GM23248 (cell line): ENCODE measurements around the gene ZBED4. TPM values are rescaled to one million over a fixed set of nuclear protein-coding genes. Genes with fewer than 3 reads are reported as not detected.

Experiments
- DNase-seq: peaks from one replicate; pipeline ENCODE4 v3.0.0-alpha.2; 2015
- H2AFZ ChIP-seq: fragments of 200-600 bp; sonication (generic); 2 replicates; pipeline ENCODE4 v1.6.1; 2016; ENCODE audit warnings: antibody characterized with exemption
- H3F3A ChIP-seq: fragments of 200-600 bp; sonication (generic); 2 replicates; pipeline ENCODE4 v1.6.1; 2016; ENCODE audit warnings: mild to moderate bottlenecking, antibody characterized with exemption, mixed run types; ENCODE audit not compliant: insufficient read depth
- H3K27ac ChIP-seq: fragments of 200-600 bp; sonication (generic); 2 replicates; pipeline ENCODE4 v1.5.1; 2016; ENCODE audit warnings: mild to moderate bottlenecking
- H3K27me3 ChIP-seq: fragments of 200-600 bp; sonication (generic); replicated peaks from 2 replicates; pipeline ENCODE4 v1.6.1; 2016; ENCODE audit warnings: mild to moderate bottlenecking; ENCODE audit not compliant: insufficient read depth
- H3K36me3 ChIP-seq: fragments of 200-600 bp; sonication (generic); 2 replicates; pipeline ENCODE4 v1.6.1; 2016; ENCODE audit warnings: low read depth, mild to moderate bottlenecking
- H3K4me1 ChIP-seq: fragments of 200-600 bp; sonication (generic); 2 replicates; pipeline ENCODE4 v1.6.1; 2016; ENCODE audit warnings: mild to moderate bottlenecking; ENCODE audit not compliant: insufficient read depth
- H3K4me2 ChIP-seq: fragments of 200-600 bp; sonication (generic); one replicate; pipeline ENCODE4 v1.6.1; 2016; ENCODE audit warnings: mild to moderate bottlenecking; ENCODE audit not compliant: unreplicated experiment
- H3K4me3 ChIP-seq: fragments of 200-600 bp; sonication (generic); 2 replicates; pipeline ENCODE4 v1.5.1; 2016; ENCODE audit warnings: mild to moderate bottlenecking
- H3K79me2 ChIP-seq: fragments of 200-600 bp; sonication (generic); 2 replicates; pipeline ENCODE4 v1.6.1; 2016; ENCODE audit warnings: mild to moderate bottlenecking; ENCODE audit not compliant: insufficient read depth
- H3K9ac ChIP-seq: fragments of 200-600 bp; sonication (generic); 2 replicates; pipeline ENCODE4 v1.6.1; 2016; ENCODE audit warnings: mild to moderate bottlenecking
- H3K9me2 ChIP-seq: fragments of 200-600 bp; sonication (generic); 2 replicates; pipeline ENCODE4 v1.6.1; 2016; ENCODE audit warnings: mixed run types, mild to moderate bottlenecking, moderate library complexity; ENCODE audit not compliant: insufficient read depth
- H3K9me3 ChIP-seq: fragments of 200-600 bp; sonication (generic); one replicate; pipeline ENCODE4 v1.6.1; 2017; ENCODE audit warnings: low read depth
- H4K20me1 ChIP-seq: fragments of 200-600 bp; sonication (generic); 2 replicates; pipeline ENCODE4 v1.6.0; 2016; ENCODE audit not compliant: insufficient read depth
- EZH2 ChIP-seq: fragments of 200-600 bp; sonication (generic); IDR thresholded peaks from 2 replicates; pipeline ENCODE4 v1.6.1; 2018; ENCODE audit warnings: antibody characterized with exemption, mild to moderate bottlenecking; ENCODE audit not compliant: insufficient read depth, poor library complexity, severe bottlenecking
- EZH2phosphoT487 ChIP-seq: fragments of 200-600 bp; sonication (generic); IDR thresholded peaks from 2 replicates; pipeline ENCODE4 v1.6.1; 2018; ENCODE audit warnings: antibody characterized with exemption, moderate library complexity, mild to moderate bottlenecking, low read depth; ENCODE audit not compliant: insufficient read depth
- WGBS, 2 experiments: methylation state at CpG; one replicate each; pipeline ENCODE4 v1.1.6; 2015 to 2017; ENCODE audit warnings: low lambda C conversion rate in 2 of 2, low coverage in 1 of 2; ENCODE audit errors: missing lambda C conversion rate in 2 of 2; 5-methylcytosine and 5-hydroxymethylcytosine counted together
- in situ Hi-C: fragments of 300-500 bp; cut with MboI; formaldehyde crosslinking; loops from 2 replicates; pipeline ENCODE4 v1.15.0; 2020
- polyA plus RNA-seq: library from polyadenylated mRNA; unstranded; fragments of >200 nt; fragmentation: Nextera tagmentation; extraction: Ambion mirVana; gene quantifications from 2 replicates; pipeline ENCODE4 v1.2.1, GENCODE V29; 2016
- total RNA-seq: library from RNA; depleted of rRNA; stranded (reverse); fragments of >200 nt; shearing (Covaris generic); gene quantifications from 2 replicates; pipeline ENCODE4 v1.2.3, GENCODE V29; 2014

ZBED4 gene
- total and polyA plus RNA-seq, 2 experiments from 2014 or later: 5.0 to 7.7 TPM

GRCh38 chr22:49892226-49892899 lies 38.7 kb downstream of the ZBED4 start:
- H3K36me3 ChIP-seq: peaks cover 12% of the 10 kb centered on the region; the same call in 1 of the 2 replicates

DNA sequence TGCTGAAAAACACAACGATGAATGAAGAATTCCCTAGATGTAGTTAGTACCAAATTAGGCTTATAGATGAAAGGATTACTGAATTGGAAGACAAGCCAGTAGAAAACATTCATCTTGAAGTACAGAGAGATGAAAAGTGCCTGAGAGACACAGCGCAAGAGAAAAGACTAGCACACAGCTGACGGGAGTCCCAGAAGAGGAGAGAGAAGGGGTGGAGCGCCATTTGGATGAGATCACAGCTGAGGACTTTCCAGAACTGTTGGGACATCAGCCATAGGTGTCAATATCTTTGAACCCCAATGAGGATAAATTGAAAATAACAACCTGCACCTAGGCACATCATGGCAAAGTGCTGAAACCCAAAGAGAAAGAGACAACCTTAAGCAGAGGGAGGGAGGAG lies 39.4 kb downstream of the ZBED4 start:
- H3K4me3 ChIP-seq: no peak overlapping the region
- H3K9me2 ChIP-seq: no peaks in the 10 kb centered on the region
- H3K79me2 ChIP-seq: peaks cover 36% of the 10 kb centered on the region
- H3K4me2 ChIP-seq: no peak overlapping the region
- 89 to 91% methylated on average over 4 of the region's 4 CpGs for WGBS, 2 experiments
- in situ Hi-C loops: no loop called here
- TF ChIP-seq EZH2 (no peak), EZH2phosphoT487 (no peak)
- no peak overlapping the region for H2AFZ ChIP-seq
- no peaks in the 10 kb centered on the region for H3F3A ChIP-seq
- H3K27me3 ChIP-seq: no peaks in the 10 kb centered on the region
- DNase-seq: no peak
- H4K20me1 ChIP-seq: no peaks in the 10 kb centered on the region
- H3K4me1 ChIP-seq: no peaks in the 10 kb centered on the region
- H3K36me3 ChIP-seq: peaks cover 10% of the 10 kb centered on the region; the same call in 1 of the 2 replicates
- H3K9ac ChIP-seq: no peak overlapping the region
- H3K27ac ChIP-seq: no peak overlapping the region
- H3K9me3 ChIP-seq: no peaks in the 10 kb centered on the region

More at GRCh38 chr22:49892226-49892899, 38.7 kb downstream of the ZBED4 start:
- no peak for TF ChIP-seq EZH2phosphoT487
- no peak for TF ChIP-seq EZH2
- no peak overlapping the region for H3K27ac ChIP-seq
- H3K79me2 ChIP-seq: peaks cover 43% of the 10 kb centered on the region
- no peaks in the 10 kb centered on the region for H4K20me1 ChIP-seq
- H3K4me1 ChIP-seq: no peaks in the 10 kb centered on the region
- DNase-seq: no peak
- in situ Hi-C loops: no loop called here
- H3F3A ChIP-seq: no peaks in the 10 kb centered on the region
- no peaks in the 10 kb centered on the region for H3K9me3 ChIP-seq
- 99 to 100% methylated on average over 4 of the region's 4 CpGs for WGBS, 2 experiments
- H3K4me3 ChIP-seq: no peak overlapping the region
- H2AFZ ChIP-seq: no peak overlapping the region
- H3K27me3 ChIP-seq: no peaks in the 10 kb centered on the region
- no peak overlapping the region for H3K4me2 ChIP-seq
- H3K9ac ChIP-seq: no peak overlapping the region
- no peaks in the 10 kb centered on the region for H3K9me2 ChIP-seq

GRCh38 chr22:49894322-49895054 lies 40.8 kb downstream of the ZBED4 start:
- 92 to 95% methylated on average over 8 of the region's 8 CpGs for WGBS, 2 experiments
- in situ Hi-C loops: no loop called here

DNA sequence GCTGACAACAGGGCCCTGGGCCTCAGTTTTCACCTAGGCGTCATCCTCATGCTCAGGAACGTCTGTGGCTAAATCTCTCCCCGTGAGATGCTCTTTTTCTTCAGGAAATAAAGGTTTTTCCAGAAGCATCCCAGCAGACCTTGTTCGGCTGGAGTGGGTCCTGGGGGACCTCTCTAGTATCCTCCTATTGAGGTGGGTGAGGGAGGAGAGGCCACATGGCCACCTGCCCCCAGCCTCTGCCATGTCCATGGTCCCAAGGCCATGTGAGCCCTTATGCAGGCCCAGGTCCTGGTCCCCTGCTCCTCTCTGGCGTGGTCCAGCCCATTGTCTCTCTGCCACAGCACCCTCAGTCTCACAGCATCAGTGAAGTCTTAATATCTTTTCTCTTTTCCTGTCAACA lies 42.6 kb downstream of the ZBED4 start:
- H3K27ac ChIP-seq: no peak overlapping the region
- no peaks in the 10 kb centered on the region for H3F3A ChIP-seq
- H3K4me2 ChIP-seq: no peak overlapping the region
- H2AFZ ChIP-seq: no peak overlapping the region
- peaks cover 5% of the 10 kb centered on the region; the same call in 1 of the 2 replicates for H3K36me3 ChIP-seq
- H4K20me1 ChIP-seq: no peaks in the 10 kb centered on the region
- no peaks in the 10 kb centered on the region for H3K27me3 ChIP-seq
- 85 to 94% methylated on average over 5 of the region's 5 CpGs for WGBS, 2 experiments
- no peak overlapping the region for H3K4me3 ChIP-seq
- in situ Hi-C loops: no loop called here
- H3K9me3 ChIP-seq: no peaks in the 10 kb centered on the region
- no peaks in the 10 kb centered on the region for H3K4me1 ChIP-seq
- TF ChIP-seq EZH2phosphoT487 (no peak), EZH2 (no peak)
- peaks cover 5% of the 10 kb centered on the region for H3K79me2 ChIP-seq
- H3K9me2 ChIP-seq: no peaks in the 10 kb centered on the region
- H3K9ac ChIP-seq: no peak overlapping the region
- no peak for DNase-seq

More at GRCh38 chr22:49894322-49895054, 40.8 kb downstream of the ZBED4 start:
- H4K20me1 ChIP-seq: no peaks in the 10 kb centered on the region
- H3K4me1 ChIP-seq: no peaks in the 10 kb centered on the region
- H3K27me3 ChIP-seq: no peaks in the 10 kb centered on the region
- H3K9me3 ChIP-seq: no peaks in the 10 kb centered on the region
- TF ChIP-seq EZH2 (no peak), EZH2phosphoT487 (no peak)
- no peaks in the 10 kb centered on the region for H3F3A ChIP-seq
- no peak overlapping the region for H3K27ac ChIP-seq
- peaks cover 10% of the 10 kb centered on the region; the same call in 1 of the 2 replicates for H3K36me3 ChIP-seq
- DNase-seq: no peak
- peaks cover 22% of the 10 kb centered on the region for H3K79me2 ChIP-seq
- no peak overlapping the region for H3K9ac ChIP-seq
- H2AFZ ChIP-seq: no peak overlapping the region
- no peaks in the 10 kb centered on the region for H3K9me2 ChIP-seq
- no peak overlapping the region for H3K4me2 ChIP-seq
- no peak overlapping the region for H3K4me3 ChIP-seq
